Suprapubic skin (tissue), 4 donors: ENCODE results near the gene PITX1.

ENCODE experiments used
- POLR2A ChIP-seq, 2 donors: fragments of 450-650 bp; IDR thresholded peaks; one replicate each; pipeline ENCODE4 v1.6.1; 2017; ENCODE audit warnings: antibody characterized with exemption in 2 of 2, mild to moderate bottlenecking in 2 of 2, moderate library complexity in 2 of 2
- POLR2AphosphoS5 ChIP-seq, 3 donors: sonication (generic); formaldehyde crosslinking; IDR thresholded peaks; one replicate each; pipeline ENCODE4 v1.6.1; 2017; ENCODE audit warnings: antibody characterized with exemption in 3 of 3
- TF ChIP-seq, protein P1 (sequence below), 2 donors: fragments of 200-600 bp in 1 of 2; fragments of 450-650 bp in 1 of 2; sonication (generic) in 1 of 2; IDR thresholded peaks; one replicate each; pipeline ENCODE4 v1.5.1; 2016 to 2019; ENCODE audit warnings: antibody characterized with exemption in 2 of 2, mild to moderate bottlenecking in 1 of 2, moderate library complexity in 1 of 2

DNA sequence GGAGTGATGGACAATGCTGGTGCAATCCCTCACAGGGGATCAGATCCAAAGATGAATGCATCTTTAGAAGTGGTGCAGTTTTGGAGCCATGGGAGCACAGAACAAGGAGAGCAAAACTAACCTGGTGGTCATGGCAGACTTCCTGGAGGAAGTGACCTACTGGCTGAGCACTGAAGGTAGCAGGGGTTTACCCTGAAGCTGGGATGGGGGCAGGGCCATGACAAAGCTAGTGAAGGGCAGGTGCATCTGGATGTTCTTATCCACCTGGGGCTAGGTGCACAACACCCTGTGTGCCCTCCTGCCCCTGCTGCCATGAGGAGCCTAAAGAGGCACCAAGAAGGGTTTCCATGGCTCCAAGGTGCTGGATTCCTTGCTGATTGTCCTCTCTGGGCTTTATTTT lies 11.5 kb upstream of the PITX1 start:
- TF ChIP-seq POLR2A (IDR thresholded peaks at IDR 0.05) (no peak), POLR2AphosphoS5 (IDR thresholded peaks at IDR 0.05) (no peak)
- TF ChIP-seq, protein P1, sequence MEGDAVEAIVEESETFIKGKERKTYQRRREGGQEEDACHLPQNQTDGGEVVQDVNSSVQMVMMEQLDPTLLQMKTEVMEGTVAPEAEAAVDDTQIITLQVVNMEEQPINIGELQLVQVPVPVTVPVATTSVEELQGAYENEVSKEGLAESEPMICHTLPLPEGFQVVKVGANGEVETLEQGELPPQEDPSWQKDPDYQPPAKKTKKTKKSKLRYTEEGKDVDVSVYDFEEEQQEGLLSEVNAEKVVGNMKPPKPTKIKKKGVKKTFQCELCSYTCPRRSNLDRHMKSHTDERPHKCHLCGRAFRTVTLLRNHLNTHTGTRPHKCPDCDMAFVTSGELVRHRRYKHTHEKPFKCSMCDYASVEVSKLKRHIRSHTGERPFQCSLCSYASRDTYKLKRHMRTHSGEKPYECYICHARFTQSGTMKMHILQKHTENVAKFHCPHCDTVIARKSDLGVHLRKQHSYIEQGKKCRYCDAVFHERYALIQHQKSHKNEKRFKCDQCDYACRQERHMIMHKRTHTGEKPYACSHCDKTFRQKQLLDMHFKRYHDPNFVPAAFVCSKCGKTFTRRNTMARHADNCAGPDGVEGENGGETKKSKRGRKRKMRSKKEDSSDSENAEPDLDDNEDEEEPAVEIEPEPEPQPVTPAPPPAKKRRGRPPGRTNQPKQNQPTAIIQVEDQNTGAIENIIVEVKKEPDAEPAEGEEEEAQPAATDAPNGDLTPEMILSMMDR (IDR thresholded peaks at IDR 0.05): no peak
